ENCODE data around the gene FCGR3A.
A peak's percentile ranks its signal among the peaks of the same experiment; 100 is the strongest.
"Not testable (repeated sequence)": the region's sequence is repeated elsewhere in the genome, so short reads cannot be mapped to it uniquely, and the experiment has no call there.

DNA sequence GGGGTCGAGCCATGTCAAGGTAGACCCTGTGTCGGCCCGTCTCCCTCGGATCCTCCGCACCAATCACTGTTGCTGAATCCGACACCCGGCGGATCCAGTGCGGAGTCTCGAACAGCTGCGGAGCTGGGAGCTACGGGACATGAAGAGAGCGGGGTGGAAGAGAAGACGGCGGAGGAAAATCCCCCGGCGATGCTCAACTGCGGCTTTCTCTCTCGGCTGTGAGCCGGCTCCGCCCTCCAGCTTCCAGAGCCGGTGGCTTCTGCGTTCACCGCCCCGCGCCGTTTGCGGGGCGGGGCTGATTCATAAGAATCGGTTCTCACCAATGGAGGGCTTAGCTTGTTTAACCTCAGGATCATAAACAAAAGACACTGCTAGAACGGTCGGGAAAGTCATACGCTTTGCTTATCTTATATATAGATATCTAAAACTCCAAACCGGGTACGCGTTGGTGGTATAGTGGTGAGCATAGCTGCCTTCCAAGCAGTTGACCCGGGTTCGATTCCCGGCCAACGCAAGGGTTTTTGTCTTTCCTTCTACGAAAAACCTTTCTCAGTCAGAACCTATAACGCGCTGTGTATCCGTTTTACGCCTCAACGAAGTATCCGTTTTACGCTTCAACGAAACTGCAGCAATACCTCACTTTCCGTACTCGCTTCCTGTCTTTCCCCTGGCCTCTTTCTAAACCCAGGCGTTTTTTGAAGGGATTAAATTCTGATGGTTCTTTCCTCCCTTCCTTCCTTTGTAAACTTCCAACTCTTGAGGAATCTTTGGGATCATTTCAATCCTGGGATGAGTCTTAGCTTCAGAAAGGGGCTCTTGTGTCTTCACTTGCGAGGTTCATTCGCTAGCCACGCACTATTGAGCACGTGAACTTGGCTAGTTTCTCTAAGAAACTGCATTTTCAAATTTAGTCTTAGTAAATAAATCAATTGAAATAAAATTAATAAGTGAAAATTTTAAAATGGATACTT lies 18.7 kb downstream of the FCGR3A start:
- TF ChIP-seq CTCF (IDR thresholded peaks at IDR 0.05); RFX5 (IDR thresholded peaks at IDR 0.05); PBX3 (IDR thresholded peaks at IDR 0.05); EP300 (IDR thresholded peaks at IDR 0.05); CHD2 (IDR thresholded peaks at IDR 0.05; ENCODE audit: low read length, partially characterized antibody); CHD4 (IDR thresholded peaks at IDR 0.05; ENCODE audit: borderline replicate concordance); HDAC2 (IDR thresholded peaks at IDR 0.05); RCOR1 (IDR thresholded peaks at IDR 0.05; ENCODE audit: low read depth, low read length); CBX2 (IDR thresholded peaks at IDR 0.05; ENCODE audit: borderline replicate concordance, low read depth): not testable (repeated sequence)
- TF ChIP-seq MAX (IDR thresholded peaks at IDR 0.05): peak; percentile 77
- TF ChIP-seq, protein P1, sequence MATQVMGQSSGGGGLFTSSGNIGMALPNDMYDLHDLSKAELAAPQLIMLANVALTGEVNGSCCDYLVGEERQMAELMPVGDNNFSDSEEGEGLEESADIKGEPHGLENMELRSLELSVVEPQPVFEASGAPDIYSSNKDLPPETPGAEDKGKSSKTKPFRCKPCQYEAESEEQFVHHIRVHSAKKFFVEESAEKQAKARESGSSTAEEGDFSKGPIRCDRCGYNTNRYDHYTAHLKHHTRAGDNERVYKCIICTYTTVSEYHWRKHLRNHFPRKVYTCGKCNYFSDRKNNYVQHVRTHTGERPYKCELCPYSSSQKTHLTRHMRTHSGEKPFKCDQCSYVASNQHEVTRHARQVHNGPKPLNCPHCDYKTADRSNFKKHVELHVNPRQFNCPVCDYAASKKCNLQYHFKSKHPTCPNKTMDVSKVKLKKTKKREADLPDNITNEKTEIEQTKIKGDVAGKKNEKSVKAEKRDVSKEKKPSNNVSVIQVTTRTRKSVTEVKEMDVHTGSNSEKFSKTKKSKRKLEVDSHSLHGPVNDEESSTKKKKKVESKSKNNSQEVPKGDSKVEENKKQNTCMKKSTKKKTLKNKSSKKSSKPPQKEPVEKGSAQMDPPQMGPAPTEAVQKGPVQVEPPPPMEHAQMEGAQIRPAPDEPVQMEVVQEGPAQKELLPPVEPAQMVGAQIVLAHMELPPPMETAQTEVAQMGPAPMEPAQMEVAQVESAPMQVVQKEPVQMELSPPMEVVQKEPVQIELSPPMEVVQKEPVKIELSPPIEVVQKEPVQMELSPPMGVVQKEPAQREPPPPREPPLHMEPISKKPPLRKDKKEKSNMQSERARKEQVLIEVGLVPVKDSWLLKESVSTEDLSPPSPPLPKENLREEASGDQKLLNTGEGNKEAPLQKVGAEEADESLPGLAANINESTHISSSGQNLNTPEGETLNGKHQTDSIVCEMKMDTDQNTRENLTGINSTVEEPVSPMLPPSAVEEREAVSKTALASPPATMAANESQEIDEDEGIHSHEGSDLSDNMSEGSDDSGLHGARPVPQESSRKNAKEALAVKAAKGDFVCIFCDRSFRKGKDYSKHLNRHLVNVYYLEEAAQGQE (IDR thresholded peaks at IDR 0.05): not testable (repeated sequence)
